Activated CD4-positive, alpha-beta T cell treated with anti-CD3 and anti-CD28 coated beads for 36 hours (primary cell): ENCODE results near the gene EPS8L3. TPM values are rescaled to one million over a fixed set of nuclear protein-coding genes. Genes with fewer than 3 reads are reported as not detected.
A peak's percentile ranks its signal among the peaks of the same experiment; 100 is the strongest.

Experiments used
- ATAC-seq: fragments of 200-7000 bp; cut with Tn5 transposase; one replicate; pipeline ENCODE4 v1.10.0; 2021; ENCODE audit warnings: mild to moderate bottlenecking, moderate library complexity
- CTCF ChIA-PET: fragments of 350-600 bp; sonication (Branson Sonifier 250); formaldehyde crosslinking; loops from one replicate; lab custom pipeline; 2021; ENCODE audit warnings: antibody characterized with exemption; lab: Charles Lee
- POLR2A ChIA-PET: fragments of 350-600 bp; sonication (Branson Sonifier 250); formaldehyde crosslinking; loops from one replicate; lab custom pipeline; 2021; ENCODE audit warnings: antibody characterized with exemption, inconsistent platforms; lab: Charles Lee
- DNase-seq: peaks from one replicate; pipeline ENCODE4 v3.0.0-alpha.2; 2020
- H3K27ac Mint-ChIP-seq: one replicate; pipeline ENCODE4 v1.8.0; 2021; ENCODE audit warnings: mixed read lengths
- H3K27me3 Mint-ChIP-seq: one replicate; pipeline ENCODE4 v1.8.0; 2021; ENCODE audit warnings: mixed read lengths
- H3K36me3 Mint-ChIP-seq: one replicate; pipeline ENCODE4 v1.8.0; 2021; ENCODE audit warnings: low read depth, mixed read lengths
- H3K4me1 Mint-ChIP-seq: one replicate; pipeline ENCODE4 v1.8.0; 2021; ENCODE audit warnings: mixed read lengths
- H3K4me3 Mint-ChIP-seq: one replicate; pipeline ENCODE4 v1.8.0; 2021; ENCODE audit warnings: mild to moderate bottlenecking, moderate library complexity, mixed read lengths
- H3K9me3 Mint-ChIP-seq: one replicate; pipeline ENCODE4 v1.8.0; 2021; ENCODE audit warnings: low read depth, mixed read lengths
- intact Hi-C, 2 experiments: fragments of 100-400 bp; cut with DNase I in 1 of 2; cut with micrococcal nuclease in 1 of 2; formaldehyde crosslinking; loops; one replicate each; pipeline versions ENCODE4 v1.14.2 to v1.15.1; 2022 to 2024; cut with DNase I, micrococcal nuclease
- total RNA-seq, 2 experiments: library from RNA; stranded (reverse); gene quantifications; one replicate each; pipeline ENCODE4 v1.2.3, GENCODE V29; 2021

The EPS8L3 gene
- total RNA-seq, 2 experiments from 2014 or later = not detected

DNA sequence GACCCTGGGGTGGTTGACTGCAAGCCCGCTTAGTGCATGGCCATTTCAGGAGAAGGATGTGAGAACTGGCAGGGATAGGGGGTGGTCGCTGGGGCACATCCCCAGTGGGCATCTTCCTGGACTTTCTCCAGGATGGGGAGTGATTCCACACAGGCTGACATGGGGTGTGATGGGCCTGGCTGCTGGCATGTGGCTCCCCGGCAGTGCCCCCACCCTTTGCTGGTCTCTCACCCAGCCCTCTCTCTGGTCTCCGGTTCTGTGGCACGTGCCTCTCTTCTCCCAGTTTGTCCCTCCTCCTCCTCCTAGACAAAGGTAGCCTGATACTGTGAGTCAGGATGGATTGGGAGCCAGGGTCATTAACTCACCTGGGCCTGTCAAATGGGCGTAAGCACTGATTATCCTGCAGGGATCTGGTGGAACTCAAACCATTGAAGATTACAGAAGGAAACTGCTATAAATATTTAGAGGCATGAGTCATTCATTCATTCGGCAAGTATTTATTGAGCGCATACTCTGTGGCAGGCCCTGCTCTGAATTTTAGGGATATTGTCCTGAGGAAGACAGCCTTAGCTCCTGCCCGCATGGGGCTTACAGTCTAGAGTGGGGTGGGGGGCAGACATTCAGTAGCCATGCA, 23.6 kb upstream of the EPS8L3 start:
- H3K4me3 Mint-ChIP-seq = no peak overlapping the region
- POLR2A ChIA-PET = interaction anchor here (0.6 kb wide), 1 partner anchor 112 kb away, joined by 4 read pairs; no protein-coding TSS in a partner anchor
- ATAC-seq (no peak), DNase-seq (no peak)
- H3K4me1 Mint-ChIP-seq = peaks cover 30% of the 10 kb centered on the region
- CTCF ChIA-PET = interaction anchor here (0.5 to 26.0 kb wide), 6 partner anchors 10 to 363 kb away, joined by 3 to 499 read pairs (median 3); partner anchors contain the start of gene AHCYL1
- H3K9me3 Mint-ChIP-seq = no peaks in the 10 kb centered on the region
- no peak overlapping the region for H3K27ac Mint-ChIP-seq
- no peaks in the 10 kb centered on the region for H3K27me3 Mint-ChIP-seq
- intact Hi-C loops = no loop called here
- no peaks in the 10 kb centered on the region for H3K36me3 Mint-ChIP-seq

- DNase-seq = no peak
- H3K4me1 Mint-ChIP-seq = peaks cover 27% of the 10 kb centered on the region
- H3K36me3 Mint-ChIP-seq = no peaks in the 10 kb centered on the region
- ChIA-PET POLR2A (interaction anchor here (0.6 kb wide), 1 partner anchor 113 kb away, joined by 4 read pairs; no protein-coding TSS in a partner anchor), CTCF (interaction anchor here (0.6 to 26.0 kb wide), 4 partner anchors 147 to 280 kb away, joined by 3 to 499 read pairs (median 4); partner anchors contain the start of gene AHCYL1)
- intact Hi-C loops = no loop called here
- no peak for ATAC-seq
- H3K27ac Mint-ChIP-seq = no peak overlapping the region
- no peak overlapping the region for H3K4me3 Mint-ChIP-seq
- no peaks in the 10 kb centered on the region for H3K27me3 Mint-ChIP-seq
- H3K9me3 Mint-ChIP-seq = no peaks in the 10 kb centered on the region
Observed at GRCh38 chr1:109786531-109787021, 22.9 kb upstream of the EPS8L3 start.

DNA sequence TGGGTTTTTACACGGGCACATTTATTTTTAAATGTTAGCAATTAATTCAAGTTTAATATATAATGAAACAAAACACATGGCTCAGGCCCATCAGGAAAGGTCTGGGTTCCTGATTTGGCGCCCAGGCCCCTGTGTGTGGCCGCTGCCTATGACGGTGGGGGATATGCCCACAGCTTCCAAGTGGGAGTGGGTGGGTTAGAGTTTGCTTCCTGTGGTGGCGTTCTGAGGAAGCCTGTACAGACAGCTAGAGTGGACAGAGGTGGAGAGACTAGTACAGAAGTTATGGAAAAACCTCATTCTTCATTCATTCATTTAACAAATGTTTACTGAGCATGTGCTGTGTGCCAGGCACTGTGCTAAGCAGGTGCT, 22.4 kb upstream of the EPS8L3 start:
- DNase-seq (no peak), ATAC-seq (no peak)
- H3K27ac Mint-ChIP-seq = no peak overlapping the region
- no peaks in the 10 kb centered on the region for H3K36me3 Mint-ChIP-seq
- intact Hi-C loops = no loop called here
- ChIA-PET CTCF (interaction anchor here (1.1 to 26.0 kb wide), 2 partner anchors 147 to 196 kb away, joined by 3 to 499 read pairs; partner anchors contain the start of gene AHCYL1), POLR2A (no interaction called here)
- no peaks in the 10 kb centered on the region for H3K9me3 Mint-ChIP-seq
- H3K4me1 Mint-ChIP-seq = peaks cover 22% of the 10 kb centered on the region
- no peak overlapping the region for H3K4me3 Mint-ChIP-seq
- H3K27me3 Mint-ChIP-seq = no peaks in the 10 kb centered on the region

- no peaks in the 10 kb centered on the region for H3K27me3 Mint-ChIP-seq
- peaks cover 17% of the 10 kb centered on the region for H3K4me1 Mint-ChIP-seq
- ChIA-PET CTCF (interaction anchor here (1.3 to 26.0 kb wide), 2 partner anchors 12 to 196 kb away, joined by 6 to 499 read pairs; partner anchors contain the start of gene AHCYL1), POLR2A (no interaction called here)
- H3K4me3 Mint-ChIP-seq = no peak overlapping the region
- DNase-seq (no peak), ATAC-seq (no peak)
- intact Hi-C loops = no loop called here
- H3K9me3 Mint-ChIP-seq = no peaks in the 10 kb centered on the region
- no peaks in the 10 kb centered on the region for H3K36me3 Mint-ChIP-seq
- no peak overlapping the region for H3K27ac Mint-ChIP-seq
Observed at GRCh38 chr1:109785446-109786111, 21.9 kb upstream of the EPS8L3 start.

- ChIA-PET POLR2A (interaction anchor here (0.6 kb wide), 1 partner anchor 382 kb away, joined by 3 read pairs; no protein-coding TSS in a partner anchor), CTCF (interaction anchor here (0.7 to 26.0 kb wide), 4 partner anchors 11 to 197 kb away, joined by 4 to 499 read pairs (median 5); partner anchors contain the start of gene AHCYL1)
- DNase-seq (no peak), ATAC-seq (no peak)
- intact Hi-C loops = no loop called here
- Mint-ChIP-seq H3K27ac (peak overlapping the region; percentile 19), H3K4me1 (peaks cover 8% of the 10 kb centered on the region), H3K4me3 (no peak overlapping the region), H3K9me3 (no peaks in the 10 kb centered on the region), H3K36me3 (no peaks in the 10 kb centered on the region), H3K27me3 (no peaks in the 10 kb centered on the region)
Observed at GRCh38 chr1:109784551-109785252, 21.0 kb upstream of the EPS8L3 start.

DNA sequence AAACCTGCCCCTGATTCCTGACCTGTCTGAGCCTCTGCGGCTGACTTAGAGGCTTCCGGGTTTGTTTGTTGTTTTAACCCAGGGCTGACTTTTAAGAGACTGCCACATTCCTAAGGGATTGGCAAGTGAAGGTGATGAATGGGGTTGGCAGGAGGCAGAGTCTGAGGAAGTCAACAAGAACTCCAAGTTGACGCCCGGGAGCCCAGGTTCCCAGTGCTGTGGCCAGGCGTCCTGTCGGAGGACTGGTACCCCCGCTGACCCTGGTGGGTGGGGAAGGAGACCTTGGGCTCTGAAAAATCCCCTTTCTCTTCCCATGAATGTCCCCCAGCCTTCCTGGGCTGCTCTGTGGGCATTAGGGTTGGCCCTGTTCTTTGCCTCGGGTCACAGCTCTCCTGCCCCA, 19.7 kb upstream of the EPS8L3 start:
- no peaks in the 10 kb centered on the region for H3K36me3 Mint-ChIP-seq
- no peak for ATAC-seq
- no peaks in the 10 kb centered on the region for H3K4me1 Mint-ChIP-seq
- H3K27ac Mint-ChIP-seq = no peak overlapping the region
- intact Hi-C loops = no loop called here
- H3K9me3 Mint-ChIP-seq = no peaks in the 10 kb centered on the region
- ChIA-PET POLR2A (interaction anchor here (0.6 kb wide), 1 partner anchor 183 kb away, joined by 3 read pairs; no protein-coding TSS in a partner anchor), CTCF (interaction anchor here (0.5 to 26.0 kb wide), 3 partner anchors 127 to 198 kb away, joined by 3 to 499 read pairs (median 5); partner anchors contain the start of genes AHCYL1 and GSTM4)
- no peaks in the 10 kb centered on the region for H3K27me3 Mint-ChIP-seq
- H3K4me3 Mint-ChIP-seq = no peak overlapping the region
- DNase-seq = no peak

DNA sequence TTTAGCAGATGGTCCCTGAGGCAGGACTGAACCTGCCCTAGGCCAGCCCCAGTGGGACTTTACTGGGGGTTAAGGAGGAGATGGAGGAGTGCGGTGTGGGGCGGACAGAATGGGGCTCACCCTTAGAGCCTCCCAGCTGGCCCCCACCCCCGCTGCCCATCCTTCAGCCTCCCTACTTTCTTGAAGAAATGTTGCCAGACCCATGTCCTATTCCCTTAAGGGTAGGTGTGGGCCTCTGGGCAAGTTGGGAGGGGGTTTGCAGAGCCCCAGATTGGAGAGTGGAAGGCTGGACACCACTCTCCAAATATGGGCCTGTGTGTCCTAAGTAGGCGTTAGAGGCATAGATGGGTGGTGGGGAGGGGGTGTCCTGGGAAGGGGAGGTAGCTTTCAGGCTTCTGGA, 19.2 kb upstream of the EPS8L3 start:
- ChIA-PET CTCF (interaction anchor here (1.5 to 26.0 kb wide), 3 partner anchors 8 to 237 kb away, joined by 5 to 499 read pairs (median 13); partner anchors contain the start of gene AHCYL1), POLR2A (interaction anchor here (0.6 kb wide), 1 partner anchor 184 kb away, joined by 3 read pairs; no protein-coding TSS in a partner anchor)
- no peak overlapping the region for H3K4me3 Mint-ChIP-seq
- ATAC-seq (no peak), DNase-seq (no peak)
- H3K4me1 Mint-ChIP-seq = no peaks in the 10 kb centered on the region
- H3K27me3 Mint-ChIP-seq = no peaks in the 10 kb centered on the region
- intact Hi-C loops = no loop called here
- no peak overlapping the region for H3K27ac Mint-ChIP-seq
- H3K9me3 Mint-ChIP-seq = no peaks in the 10 kb centered on the region
- no peaks in the 10 kb centered on the region for H3K36me3 Mint-ChIP-seq

DNA sequence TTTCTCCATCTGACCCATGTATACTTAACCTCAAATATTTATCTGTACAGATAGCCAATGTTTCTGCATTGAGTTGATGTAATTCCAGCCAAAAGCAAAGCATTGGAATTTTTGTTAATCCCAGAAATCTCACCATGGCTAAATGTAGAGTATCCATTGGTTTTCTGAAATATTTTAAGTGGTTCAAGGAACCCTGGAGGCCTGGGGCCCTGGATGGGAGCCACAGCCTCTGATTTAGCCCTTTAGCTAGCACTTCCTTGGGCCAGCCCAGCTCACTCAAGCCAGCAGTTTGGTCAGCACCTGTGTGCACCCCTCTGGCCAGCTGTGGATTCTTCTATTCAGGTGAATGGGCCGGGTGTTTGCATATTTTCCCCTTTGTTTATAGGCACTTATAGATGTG, 18.8 kb upstream of the EPS8L3 start:
- no peaks in the 10 kb centered on the region for H3K27me3 Mint-ChIP-seq
- H3K4me1 Mint-ChIP-seq = no peaks in the 10 kb centered on the region
- ATAC-seq (no peak), DNase-seq (no peak)
- no peaks in the 10 kb centered on the region for H3K9me3 Mint-ChIP-seq
- no peak overlapping the region for H3K4me3 Mint-ChIP-seq
- CTCF ChIA-PET = interaction anchor here (0.9 to 26.0 kb wide), 4 partner anchors 8 to 237 kb away, joined by 3 to 499 read pairs (median 9); partner anchors contain the start of gene AHCYL1
- intact Hi-C loops = no loop called here
- POLR2A ChIA-PET = no interaction called here
- H3K27ac Mint-ChIP-seq = no peak overlapping the region
- H3K36me3 Mint-ChIP-seq = no peaks in the 10 kb centered on the region

- no peak overlapping the region for H3K4me3 Mint-ChIP-seq
- ChIA-PET POLR2A (no interaction called here), CTCF (interaction anchor here (0.6 to 26.0 kb wide), 7 partner anchors 7 to 279 kb away, joined by 3 to 499 read pairs (median 3); partner anchors contain the start of gene AHCYL1)
- intact Hi-C loops = no loop called here
- no peaks in the 10 kb centered on the region for H3K4me1 Mint-ChIP-seq
- no peak for ATAC-seq
- no peak for DNase-seq
- H3K9me3 Mint-ChIP-seq = no peaks in the 10 kb centered on the region
- H3K27ac Mint-ChIP-seq = no peak overlapping the region
- no peaks in the 10 kb centered on the region for H3K27me3 Mint-ChIP-seq
- no peaks in the 10 kb centered on the region for H3K36me3 Mint-ChIP-seq
Observed at GRCh38 chr1:109781806-109782205, 18.1 kb upstream of the EPS8L3 start.

DNA sequence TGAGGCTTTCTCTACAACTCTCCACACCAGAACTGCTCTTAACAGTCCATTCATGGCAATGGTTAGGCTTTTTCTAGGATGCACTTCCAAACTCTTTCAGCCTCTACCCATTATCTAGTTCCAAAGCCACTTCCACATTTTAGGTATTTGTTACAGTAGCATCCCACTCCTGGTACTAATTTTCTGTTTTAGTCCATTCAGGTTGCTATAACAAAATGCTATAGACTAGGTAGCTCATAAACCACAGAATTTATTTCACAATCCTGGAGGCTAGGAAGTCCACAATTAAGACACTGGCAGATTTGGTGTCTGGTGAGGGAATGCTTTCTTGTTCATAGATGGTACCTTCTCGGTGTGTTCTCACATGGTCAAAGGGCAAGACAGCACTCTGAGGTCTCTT, 17.3 kb upstream of the EPS8L3 start:
- Mint-ChIP-seq H3K9me3 (no peaks in the 10 kb centered on the region), H3K4me1 (no peaks in the 10 kb centered on the region), H3K4me3 (no peak overlapping the region), H3K27ac (no peak overlapping the region), H3K27me3 (no peaks in the 10 kb centered on the region), H3K36me3 (no peaks in the 10 kb centered on the region)
- no peak for DNase-seq
- ATAC-seq = no peak
- CTCF ChIA-PET = interaction anchor here (0.6 to 26.0 kb wide), 5 partner anchors 9 to 201 kb away, joined by 3 to 499 read pairs (median 4); partner anchors contain the start of gene AHCYL1
- intact Hi-C loops = no loop called here
- POLR2A ChIA-PET = interaction anchor here (0.6 kb wide), 1 partner anchor 139 kb away, joined by 5 read pairs; no protein-coding TSS in a partner anchor
